HepG2 (cell line): ENCODE results near the gene PRSS50. TPM values are rescaled to one million over a fixed set of nuclear protein-coding genes. Genes with fewer than 3 reads are reported as not detected.

ENCODE experiments used
- ATAC-seq: fragments of 200-7000 bp; cut with Tn5 transposase; 3 replicates; pipeline ENCODE4 v1.9.1; 2020; ENCODE audit warnings: mild to moderate bottlenecking, moderate library complexity
- BruUV-seq: library from RNA; stranded (reverse); fragments of 400-500 nt; replicated peaks from 2 replicates; lab custom pipeline; 2021; lab: Mats Ljungman, UMichigan
- CTCF ChIA-PET: fragments of 300-600 bp; formaldehyde crosslinking; extraction: SDS; loops from one replicate; lab custom pipeline; 2021; ENCODE audit warnings: low total read pairs, inconsistent platforms, low intra/inter-chr PET ratio; lab: Yijun Ruan, JAX
- POLR2A ChIA-PET: fragments of 350-600 bp; sonication (Branson Sonifier 250); formaldehyde crosslinking; loops from one replicate; lab custom pipeline; 2020; ENCODE audit warnings: antibody characterized with exemption, inconsistent platforms; lab: Yijun Ruan, JAX
- DNase-seq: peaks from one replicate; pipeline ENCODE4 v3.0.0-alpha.2; 2015; ENCODE audit warnings: low spot score
- FAIRE-seq: peaks from 3 replicates; lab custom pipeline; 2011; peaks lifted over from hg19 to GRCh38; lab: Jason Lieb, UNC
- H2AFZ ChIP-seq: one replicate; pipeline ENCODE4 v1.6.1; 2011; ENCODE audit warnings: low read length, inconsistent platforms
- H3K27ac ChIP-seq: fragments of 300-600 bp; 3 replicates; pipeline ENCODE4 v1.8.0; 2011; ENCODE audit warnings: mixed run types, mild to moderate bottlenecking, mixed read lengths, low read length, inconsistent platforms; ENCODE audit not compliant: insufficient read depth; ENCODE audit errors: extremely low read length
- H3K27me3 ChIP-seq, 2 experiments: fragments of 200-600 bp in 1 of 2; 2 replicates in 1 of 2; 3 replicates in 1 of 2; pipeline versions ENCODE4 v1.6.0 to v1.8.0; 2011; ENCODE audit warnings: low read length in 2 of 2, mild to moderate bottlenecking in 2 of 2, moderate library complexity in 2 of 2, inconsistent platforms in 1 of 2; ENCODE audit not compliant: insufficient read depth in 2 of 2, control insufficient read depth in 1 of 2
- H3K36me3 ChIP-seq, 2 experiments: fragments of 200-600 bp in 1 of 2; replicated peaks in 1 of 2; 2 replicates in 1 of 2; 3 replicates in 1 of 2; pipeline versions ENCODE4 v1.5.1 to v1.8.0; 2011; ENCODE audit warnings: low read length in 2 of 2, inconsistent platforms in 1 of 2; ENCODE audit not compliant: insufficient read depth in 2 of 2, control insufficient read depth in 1 of 2
- H3K4me1 ChIP-seq: 2 replicates; pipeline ENCODE4 v1.5.1; 2012; ENCODE audit warnings: low read length, inconsistent platforms; ENCODE audit not compliant: insufficient read depth
- H3K4me2 ChIP-seq: 2 replicates; pipeline ENCODE4 v1.6.0; 2011; ENCODE audit warnings: low read depth, low read length, inconsistent platforms
- H3K4me3 ChIP-seq, 3 experiments: fragments of 200-600 bp in 1 of 3; sonication (generic), shearing (Covaris generic) in 1 of 3; replicated peaks in 1 of 3; 2 replicates each; pipeline ENCODE4 v1.5.1; 2011 to 2016; ENCODE audit warnings: low read length in 3 of 3, inconsistent platforms in 2 of 3, low read depth in 2 of 3, mild to moderate bottlenecking in 2 of 3, control low read depth in 1 of 3, mixed read lengths in 1 of 3; ENCODE audit not compliant: insufficient read depth in 1 of 3
- H3K79me2 ChIP-seq: one replicate; pipeline ENCODE4 v1.6.1; 2011; ENCODE audit warnings: low read length, inconsistent platforms; ENCODE audit not compliant: insufficient read depth
- H3K9ac ChIP-seq: 2 replicates; pipeline ENCODE4 v1.6.0; 2011; ENCODE audit warnings: mild to moderate bottlenecking, low read depth, low read length, inconsistent platforms; ENCODE audit not compliant: insufficient read depth
- H3K9me3 ChIP-seq: 2 replicates; pipeline ENCODE4 v1.5.1; 2012; ENCODE audit warnings: mild to moderate bottlenecking, low read length
- H4K20me1 ChIP-seq: 2 replicates; pipeline ENCODE4 v1.6.0; 2011; ENCODE audit warnings: inconsistent platforms, mild to moderate bottlenecking, low read length, moderate library complexity; ENCODE audit not compliant: insufficient read depth
- ARNTL ChIP-seq: sonication (generic); formaldehyde crosslinking; IDR thresholded peaks from 2 replicates; pipeline ENCODE4 v1.4.0; 2020; ENCODE audit warnings: mild to moderate bottlenecking, missing genetic modification reagents
- HCFC1 ChIP-seq: fragments of 150-350 bp; IDR thresholded peaks from 2 replicates; pipeline ENCODE4 v1.6.1; 2014; ENCODE audit warnings: low read depth, low read length
- POLR2A ChIP-seq, 2 experiments: IDR thresholded peaks; 2 replicates each; pipeline ENCODE4 v1.6.1; 2011; ENCODE audit warnings: low read depth in 2 of 2, low read length in 2 of 2, mild to moderate bottlenecking in 1 of 2, moderate library complexity in 1 of 2; ENCODE audit not compliant: insufficient read depth in 1 of 2
- RBM22 ChIP-seq: fragments of 200-400 bp; formaldehyde crosslinking; optimal IDR thresholded peaks from 2 replicates; pipeline ENCODE3; 2017; ENCODE audit warnings: mild to moderate bottlenecking, low read length, moderate library complexity
- ZNF674 ChIP-seq: sonication (generic); formaldehyde crosslinking; IDR thresholded peaks from 2 replicates; pipeline ENCODE4 v1.5.0; 2020; ENCODE audit warnings: low read depth, mild to moderate bottlenecking, missing genetic modification reagents
- WGBS: methylation state at CpG from one replicate; pipeline ENCODE4 v1.1.6; 2017; ENCODE audit warnings: low lambda C conversion rate; 5-methylcytosine and 5-hydroxymethylcytosine counted together
- in situ Hi-C: cut with HindIII; loops from 2 replicates; pipeline ENCODE4 v1.10.0; 2017; ENCODE audit warnings: low pct_unique_long_range_greater_than_20kb; ENCODE audit not compliant: extremely low pct_ligation_motif_present
- intact Hi-C: fragments of 100-400 bp; cut with micrococcal nuclease; formaldehyde crosslinking; loops from one replicate; pipeline ENCODE4 v1.10.0; 2022; ENCODE audit not compliant: unreplicated experiment
- polyA plus RNA-seq, 8 experiments: library from polyadenylated mRNA; depleted of rRNA in 3 of 8; stranded (reverse) in 7 of 8; unstranded in 1 of 8; fragments of >200 nt; fragmentation: Illumina TruSeq in 4 of 8; extraction: Trizol in 4 of 8; gene quantifications; 2 replicates each; pipeline versions ENCODE4 v1.2.1 to v1.2.3, GENCODE V29; 2011 to 2016; ENCODE audit warnings: low read depth in 4 of 8, missing spikeins in 1 of 8, mixed read lengths in 1 of 8; ENCODE audit not compliant: insufficient read depth in 1 of 8
- total RNA-seq, 5 experiments: library from RNA; depleted of rRNA; stranded (reverse); fragments of >200 nt; fragmentation: Illumina TruSeq; extraction: Trizol; gene quantifications; 2 replicates each; pipeline ENCODE4 v1.2.3, GENCODE V29; 2016; ENCODE audit warnings: low read depth in 1 of 5
- TF ChIP-seq, protein P1 (sequence below): sonication (generic); formaldehyde crosslinking; IDR thresholded peaks from 2 replicates; pipeline ENCODE4 v1.8.0; 2022; ENCODE audit warnings: low read depth, missing genetic modification reagents

PRSS50 gene
- total and polyA plus RNA-seq, 2 of the 13 experiments (the other 11 are each of a cell fraction or from before 2014, with no cell fraction given), result not detected

DNA sequence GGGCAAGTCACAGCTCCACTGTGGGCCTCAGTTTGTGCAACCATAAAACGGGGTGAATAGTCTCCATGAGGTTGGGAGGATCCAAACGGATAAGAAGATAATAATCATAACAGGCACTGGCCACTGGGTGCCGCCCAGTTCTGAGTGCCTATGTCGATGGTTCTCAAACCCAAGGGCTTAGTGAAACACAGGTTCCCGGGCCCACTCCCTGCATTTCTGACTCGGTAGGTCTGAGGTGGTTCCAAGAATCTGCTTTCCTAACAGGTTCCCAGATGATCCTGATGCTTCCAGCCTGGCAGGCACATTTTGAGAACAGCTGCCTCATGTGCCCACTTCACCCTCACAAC is 45.3 kb downstream of the PRSS50 start (continued):
- TF ChIP-seq HCFC1, result no peak

DNA sequence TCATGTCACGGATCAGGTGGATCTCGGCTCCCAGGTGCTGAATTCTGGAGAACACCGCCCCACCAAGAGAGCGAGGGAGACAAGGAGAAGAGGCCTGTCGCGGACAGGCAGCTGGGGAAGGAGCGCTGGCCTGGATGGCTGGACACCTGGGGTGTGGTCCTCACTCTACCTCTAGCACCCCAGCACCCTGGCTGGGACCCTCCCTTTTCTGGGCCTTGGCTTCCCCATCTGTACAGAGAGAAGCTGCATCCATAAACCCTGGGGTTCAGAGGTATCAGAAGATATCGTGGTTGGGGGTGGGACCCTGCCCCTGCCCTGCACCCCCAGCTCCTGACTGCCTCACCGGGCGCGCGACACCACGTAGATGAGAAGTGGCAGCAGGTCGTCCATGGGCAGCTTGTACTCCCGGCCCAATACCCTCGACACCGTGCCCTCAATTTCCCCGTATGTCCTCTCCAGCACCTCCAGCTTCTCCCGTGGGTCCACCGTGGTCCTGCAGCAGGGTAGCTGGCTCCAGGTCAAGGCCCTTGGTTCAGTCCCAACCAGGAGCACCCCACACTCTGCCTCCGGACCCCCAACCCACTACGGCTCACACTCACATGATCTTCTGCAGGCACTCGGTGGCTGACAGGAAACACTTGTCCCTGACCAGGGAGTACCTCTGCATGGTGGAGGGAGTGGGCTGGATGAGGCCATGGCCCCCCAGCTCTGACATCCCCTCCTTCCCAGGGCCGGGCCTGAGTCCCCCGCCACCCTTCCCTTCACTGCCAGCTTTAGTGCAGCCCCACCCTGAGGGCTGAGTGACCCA is 45.9 kb downstream of the PRSS50 start:
- BruUV-seq, result no TSS peak
- Histone ChIP-seq H3K4me2 (no peak overlapping the region), H3K79me2 (no peaks in the 10 kb centered on the region), H3K36me3 (no peaks in the 10 kb centered on the region), H4K20me1 (no peaks in the 10 kb centered on the region), H3K9me3 (no peaks in the 10 kb centered on the region), H3K9ac (no peak overlapping the region), H3K4me3 (no peak overlapping the region), H2AFZ (no peak overlapping the region), H3K27ac (no peak overlapping the region), H3K27me3 (peaks cover 0 to 25% of the 10 kb centered on the region in 2 experiments; a peak in 4 of 5 replicates), H3K4me1 (no peaks in the 10 kb centered on the region)
- 39% methylated on average over 9 of the region's 25 CpGs for WGBS
- in situ Hi-C loops (no loop called here), intact Hi-C loops (no loop called here)
- FAIRE-seq, result no peak
- ChIA-PET CTCF (no interaction called here), POLR2A (no interaction called here)
- no peak for TF ChIP-seq ARNTL (CRISPR knock-in tag)
- no peak for TF ChIP-seq RBM22
- TF ChIP-seq ZNF674, result no peak
- TF ChIP-seq POLR2A (IDR thresholded peaks at IDR 0.05; ENCODE audit: insufficient read depth in 1 of 2, low read depth in 2 of 2, low read length in 2 of 2), result no peak
- TF ChIP-seq, protein P1, sequence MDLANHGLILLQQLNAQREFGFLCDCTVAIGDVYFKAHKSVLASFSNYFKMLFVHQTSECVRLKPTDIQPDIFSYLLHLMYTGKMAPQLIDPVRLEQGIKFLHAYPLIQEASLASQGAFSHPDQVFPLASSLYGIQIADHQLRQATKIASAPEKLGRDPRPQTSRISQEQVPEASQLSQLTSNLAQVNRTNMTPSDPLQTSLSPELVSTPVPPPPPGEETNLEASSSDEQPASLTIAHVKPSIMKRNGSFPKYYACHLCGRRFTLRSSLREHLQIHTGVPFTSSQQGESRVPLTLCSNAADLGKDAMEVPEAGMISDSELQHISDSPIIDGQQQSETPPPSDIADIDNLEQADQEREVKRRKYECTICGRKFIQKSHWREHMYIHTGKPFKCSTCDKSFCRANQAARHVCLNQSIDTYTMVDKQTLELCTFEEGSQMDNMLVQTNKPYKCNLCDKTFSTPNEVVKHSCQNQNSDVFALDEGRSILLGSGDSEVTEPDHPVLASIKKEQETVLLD (CRISPR knock-in tag), result no peak
- ATAC-seq, result no peak
- DNase-seq, result no peak
